GM21717 (cell line): ENCODE measurements around the gene ZNF500.

Experiments used
- ATAC-seq: cut with Tn5 transposase; IDR thresholded peaks from one replicate; pipeline ENCODE4 v1.9.1; 2021; ENCODE audit warnings: mild to moderate bottlenecking, moderate library complexity; ENCODE audit not compliant: unreplicated experiment

The ZNF500 gene

GRCh38 chr16:4713663-4714501 lies 53.1 kb downstream of the ZNF500 start:
- ATAC-seq = no peak

GRCh38 chr16:4709481-4709880 lies 57.5 kb downstream of the ZNF500 start:
- ATAC-seq = no peak

- ATAC-seq = no peak
Measured at GRCh38 chr16:4706871-4707270, 60.1 kb downstream of the ZNF500 start.

- ATAC-seq = no peak
Measured at GRCh38 chr16:4704913-4705312, 62.0 kb downstream of the ZNF500 start.

- ATAC-seq = no peak
Measured at GRCh38 chr16:4704491-4704890, 62.5 kb downstream of the ZNF500 start.

- no peak for ATAC-seq
Measured at GRCh38 chr16:4703906-4704305, 63.1 kb downstream of the ZNF500 start.

GRCh38 chr16:4702466-4702808 lies 64.5 kb downstream of the ZNF500 start:
- no peak for ATAC-seq

GRCh38 chr16:4701791-4702465 lies 65.0 kb downstream of the ZNF500 start:
- no peak for ATAC-seq

- ATAC-seq = no peak
Measured at GRCh38 chr16:4700997-4701743, 65.8 kb downstream of the ZNF500 start.

- ATAC-seq = no peak
Measured at GRCh38 chr16:4700380-4700996, 66.5 kb downstream of the ZNF500 start.

GRCh38 chr16:4699046-4699556 lies 67.9 kb downstream of the ZNF500 start:
- no peak for ATAC-seq

GRCh38 chr16:4698321-4699045 lies 68.5 kb downstream of the ZNF500 start:
- ATAC-seq = no peak
